PFSK-1 (cell line): Measurements from ENCODE around the gene IGF2BP3.

ENCODE experiments used
- FOXP2 ChIP-seq: optimal IDR thresholded peaks from 2 replicates; pipeline ENCODE3; 2011; ENCODE audit warnings: borderline replicate concordance, control low read depth, inconsistent platforms; ENCODE audit not compliant: insufficient read depth; ENCODE audit errors: extremely low read length, extremely low read depth
- POLR2AphosphoS5 ChIP-seq: IDR thresholded peaks from 2 replicates; pipeline ENCODE4 v1.6.1; 2012; ENCODE audit warnings: low read depth, mild to moderate bottlenecking, control low read depth, low read length, moderate library complexity
- SIN3A ChIP-seq: IDR thresholded peaks from 2 replicates; pipeline ENCODE4 v1.6.1; 2012; ENCODE audit warnings: mild to moderate bottlenecking, low read length, moderate library complexity, borderline replicate concordance; ENCODE audit not compliant: insufficient read depth
- TAF1 ChIP-seq: IDR thresholded peaks from 2 replicates; pipeline ENCODE4 v1.6.1; 2012; ENCODE audit warnings: low read length, control low read depth, borderline replicate concordance; ENCODE audit not compliant: insufficient read depth
- TF ChIP-seq, protein P1 (sequence below), 2 experiments: IDR thresholded peaks; 2 replicates each; pipeline versions ENCODE4 v1.6.1 to v1.8.0; 2011 to 2012; ENCODE audit warnings: low read depth in 2 of 2, low read length in 2 of 2, control low read depth in 1 of 2, inconsistent platforms in 1 of 2, mild to moderate bottlenecking in 1 of 2, moderate library complexity in 1 of 2; ENCODE audit not compliant: insufficient read depth in 1 of 2

Gene IGF2BP3

DNA sequence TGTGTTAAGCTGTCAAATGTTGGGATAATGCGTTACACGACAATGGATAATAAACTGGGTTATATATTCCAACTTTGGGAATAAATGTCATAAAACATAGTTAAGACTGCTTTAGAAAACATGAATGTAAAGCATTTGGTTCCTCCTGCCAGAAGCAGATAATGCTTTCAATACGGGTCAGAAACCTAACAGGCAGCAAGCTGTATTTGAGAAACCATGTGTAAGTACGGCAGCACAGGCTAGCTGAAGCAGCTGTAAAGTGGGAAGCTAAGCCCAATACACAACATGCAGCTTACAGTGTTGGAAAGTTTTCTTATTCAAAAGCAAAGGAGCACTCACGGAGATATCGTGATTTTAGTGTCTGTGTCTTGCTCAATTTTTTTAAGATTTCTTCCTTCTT lies 124.7 kb downstream of the IGF2BP3 start:
- no peak for TF ChIP-seq TAF1
- TF ChIP-seq, protein P1, sequence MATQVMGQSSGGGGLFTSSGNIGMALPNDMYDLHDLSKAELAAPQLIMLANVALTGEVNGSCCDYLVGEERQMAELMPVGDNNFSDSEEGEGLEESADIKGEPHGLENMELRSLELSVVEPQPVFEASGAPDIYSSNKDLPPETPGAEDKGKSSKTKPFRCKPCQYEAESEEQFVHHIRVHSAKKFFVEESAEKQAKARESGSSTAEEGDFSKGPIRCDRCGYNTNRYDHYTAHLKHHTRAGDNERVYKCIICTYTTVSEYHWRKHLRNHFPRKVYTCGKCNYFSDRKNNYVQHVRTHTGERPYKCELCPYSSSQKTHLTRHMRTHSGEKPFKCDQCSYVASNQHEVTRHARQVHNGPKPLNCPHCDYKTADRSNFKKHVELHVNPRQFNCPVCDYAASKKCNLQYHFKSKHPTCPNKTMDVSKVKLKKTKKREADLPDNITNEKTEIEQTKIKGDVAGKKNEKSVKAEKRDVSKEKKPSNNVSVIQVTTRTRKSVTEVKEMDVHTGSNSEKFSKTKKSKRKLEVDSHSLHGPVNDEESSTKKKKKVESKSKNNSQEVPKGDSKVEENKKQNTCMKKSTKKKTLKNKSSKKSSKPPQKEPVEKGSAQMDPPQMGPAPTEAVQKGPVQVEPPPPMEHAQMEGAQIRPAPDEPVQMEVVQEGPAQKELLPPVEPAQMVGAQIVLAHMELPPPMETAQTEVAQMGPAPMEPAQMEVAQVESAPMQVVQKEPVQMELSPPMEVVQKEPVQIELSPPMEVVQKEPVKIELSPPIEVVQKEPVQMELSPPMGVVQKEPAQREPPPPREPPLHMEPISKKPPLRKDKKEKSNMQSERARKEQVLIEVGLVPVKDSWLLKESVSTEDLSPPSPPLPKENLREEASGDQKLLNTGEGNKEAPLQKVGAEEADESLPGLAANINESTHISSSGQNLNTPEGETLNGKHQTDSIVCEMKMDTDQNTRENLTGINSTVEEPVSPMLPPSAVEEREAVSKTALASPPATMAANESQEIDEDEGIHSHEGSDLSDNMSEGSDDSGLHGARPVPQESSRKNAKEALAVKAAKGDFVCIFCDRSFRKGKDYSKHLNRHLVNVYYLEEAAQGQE (IDR thresholded peaks at IDR 0.05; ENCODE audit: insufficient read depth in 1 of 2, low read depth in 2 of 2, low read length in 2 of 2) = no peak
- no peak for TF ChIP-seq POLR2AphosphoS5
- no peak for TF ChIP-seq FOXP2
- no peak for TF ChIP-seq SIN3A

DNA sequence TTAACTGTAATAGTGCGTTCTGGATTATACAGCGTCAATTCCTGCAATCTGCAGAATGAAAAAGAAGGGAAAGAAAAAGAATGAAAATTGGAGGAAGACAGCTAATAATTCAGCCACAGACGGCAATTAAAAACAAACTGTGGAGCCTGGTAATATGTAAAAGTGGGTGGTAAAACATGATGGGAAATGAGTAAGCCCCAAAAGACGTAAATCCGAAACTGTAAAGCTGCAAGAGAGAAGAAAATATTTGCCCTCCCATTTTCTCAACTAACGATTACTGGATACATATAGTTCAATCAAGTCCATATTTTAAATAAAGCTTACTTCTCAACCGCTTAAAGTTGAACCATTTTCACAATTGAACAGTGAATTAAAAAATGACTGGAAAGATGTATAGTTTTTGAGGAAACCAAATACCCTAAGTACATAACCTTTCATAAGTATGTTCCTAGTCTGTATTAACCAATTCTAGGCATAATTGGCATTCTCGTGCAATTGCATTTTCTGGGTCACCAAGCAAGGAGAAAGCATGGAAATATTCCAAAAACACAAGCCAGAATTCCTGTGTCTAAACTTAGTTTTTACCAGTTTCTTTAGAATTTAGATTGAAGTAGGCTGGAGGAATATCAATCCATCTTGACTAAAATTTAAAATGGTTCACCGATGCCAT lies 126.3 kb downstream of the IGF2BP3 start:
- TF ChIP-seq POLR2AphosphoS5 (no peak), SIN3A (no peak), FOXP2 (no peak), TAF1 (no peak)
- TF ChIP-seq, protein P1 (IDR thresholded peaks at IDR 0.05; ENCODE audit: insufficient read depth in 1 of 2, low read depth in 2 of 2, low read length in 2 of 2) = no peak

DNA sequence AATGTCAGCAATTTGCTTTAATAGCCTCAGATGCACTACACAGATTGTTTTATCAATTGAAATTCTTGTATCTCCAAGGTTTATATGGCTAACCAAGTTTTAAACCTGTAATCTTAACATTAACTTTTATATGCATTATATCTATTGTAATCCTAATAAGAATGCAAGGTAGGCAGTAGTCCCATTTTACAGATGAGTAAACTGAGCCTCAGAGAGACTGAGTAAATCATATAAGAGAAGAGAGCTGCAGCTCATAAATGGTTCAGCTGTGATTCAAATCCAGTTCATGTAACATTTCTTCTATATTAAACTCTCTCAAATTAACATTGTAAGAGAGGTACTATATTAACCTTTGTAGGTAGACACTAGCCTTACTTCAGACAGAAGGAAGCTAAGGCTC lies 127.2 kb downstream of the IGF2BP3 start:
- TF ChIP-seq, protein P1 (IDR thresholded peaks at IDR 0.05; ENCODE audit: insufficient read depth in 1 of 2, low read depth in 2 of 2, low read length in 2 of 2) = no peak
- TF ChIP-seq SIN3A (no peak), TAF1 (no peak), POLR2AphosphoS5 (no peak), FOXP2 (no peak)

DNA sequence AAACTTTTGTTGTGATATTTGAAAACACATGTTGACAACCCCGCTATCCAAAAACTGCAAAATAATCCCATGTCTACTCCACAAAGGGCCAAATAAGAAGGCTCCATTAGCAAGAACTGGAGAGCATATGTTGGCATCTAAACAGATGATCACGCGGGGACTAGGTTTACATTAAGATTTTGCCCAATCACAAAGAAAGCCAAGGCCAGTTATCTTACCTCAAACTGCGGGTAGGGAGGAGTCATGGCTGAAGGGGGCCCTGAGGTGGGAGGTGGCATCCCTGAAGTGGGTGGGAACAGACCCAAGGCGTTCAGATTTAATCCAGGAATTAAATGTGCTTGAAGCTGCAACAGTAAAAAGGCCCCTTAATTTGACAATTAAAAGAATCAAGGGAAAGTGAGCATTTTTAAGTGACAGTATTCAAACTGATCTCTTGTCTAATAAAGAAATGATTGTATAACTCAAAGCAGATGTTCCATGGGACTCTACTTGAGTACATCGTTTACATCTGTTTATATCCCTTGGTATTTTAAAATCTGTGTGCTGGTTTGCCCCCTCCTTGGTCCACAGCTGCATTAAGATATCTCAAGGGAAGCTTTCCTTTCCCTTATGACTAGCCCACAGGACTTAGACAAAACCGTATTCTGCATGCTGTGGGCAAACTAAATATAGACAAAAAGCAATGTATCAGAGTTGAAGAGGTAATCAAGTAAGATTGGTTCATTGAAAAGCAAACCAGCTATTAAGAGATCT lies 128.3 kb downstream of the IGF2BP3 start:
- TF ChIP-seq SIN3A (no peak), POLR2AphosphoS5 (no peak), TAF1 (no peak), FOXP2 (no peak)
- TF ChIP-seq, protein P1 (IDR thresholded peaks at IDR 0.05; ENCODE audit: insufficient read depth in 1 of 2, low read depth in 2 of 2, low read length in 2 of 2) = no peak
